ENCODE results near the gene SLC12A7. TPM values are rescaled to one million over a fixed set of nuclear protein-coding genes. Genes with fewer than 3 reads are reported as not detected.
A peak's percentile ranks its signal among the peaks of the same experiment; 100 is the strongest.

Gene SLC12A7
- total and polyA plus RNA-seq, 12 donors = 36.3 to 208 (median 143) TPM

- no peak for DNase-seq
- Histone ChIP-seq H3K9me3 (no peaks in the 10 kb centered on the region), H3K27ac (no peak overlapping the region), H3K36me3 (no peaks in the 10 kb centered on the region), H3K27me3 (no peaks in the 10 kb centered on the region), H3K4me1 (no peaks in the 10 kb centered on the region), H3K4me3 (no peak overlapping the region)
- no peak for ATAC-seq
- 88 to 94% methylated on average over 7 of the region's 7 CpGs for WGBS, 2 donors
- TF ChIP-seq CTCF (IDR thresholded peaks at IDR 0.05) = no peak
- intact Hi-C loops (cut with DNase I) = no loop called here
Measured at GRCh38 chr5:1042626-1043025, 69.2 kb downstream of the SLC12A7 start.

GRCh38 chr5:1041225-1042143, 70.4 kb downstream of the SLC12A7 start:
- Histone ChIP-seq H3K27ac (no peak overlapping the region), H3K27me3 (no peaks in the 10 kb centered on the region), H3K4me1 (no peaks in the 10 kb centered on the region), H3K36me3 (no peaks in the 10 kb centered on the region), H3K4me3 (no peak overlapping the region), H3K9me3 (no peaks in the 10 kb centered on the region)
- DNase-seq (no peak), ATAC-seq (no peak)
- intact Hi-C loops (cut with DNase I) = no loop called here
- 90 to 93% methylated on average over 15 of the region's 15 CpGs for WGBS, 2 donors
- TF ChIP-seq CTCF (IDR thresholded peaks at IDR 0.05) = no peak

GRCh38 chr5:1040571-1040970, 71.3 kb downstream of the SLC12A7 start:
- no peak overlapping the region for H3K27ac ChIP-seq

GRCh38 chr5:1039706-1040260, 72.1 kb downstream of the SLC12A7 start:
- no peaks in the 10 kb centered on the region for H3K27me3 ChIP-seq
- no peaks in the 10 kb centered on the region for H3K9me3 ChIP-seq
- no peak for TF ChIP-seq CTCF (IDR thresholded peaks at IDR 0.05)
- WGBS, 2 donors = 93 to 95% methylated on average over 16 to 17 of the region's 18 CpGs
- ATAC-seq (no peak), DNase-seq (no peak)
- H3K4me1 ChIP-seq = no peaks in the 10 kb centered on the region
- H3K4me3 ChIP-seq = no peak overlapping the region
- H3K36me3 ChIP-seq = no peaks in the 10 kb centered on the region
- intact Hi-C loops (cut with DNase I) = no loop called here
- no peak overlapping the region for H3K27ac ChIP-seq

More at GRCh38 chr5:1040571-1040970, 71.3 kb downstream of the SLC12A7 start:
- DNase-seq (peak in 1 of 2 donors; percentile 12), ATAC-seq (no peak)
- H3K4me1 ChIP-seq = no peaks in the 10 kb centered on the region
- no peaks in the 10 kb centered on the region for H3K27me3 ChIP-seq
- no peak for TF ChIP-seq CTCF (IDR thresholded peaks at IDR 0.05)
- no peak overlapping the region for H3K4me3 ChIP-seq
- H3K9me3 ChIP-seq = no peaks in the 10 kb centered on the region
- intact Hi-C loops (cut with DNase I) = no loop called here
- WGBS, 2 donors = 94% methylated on average over 10 of the region's 10 CpGs
- no peaks in the 10 kb centered on the region for H3K36me3 ChIP-seq
